Measurements from ENCODE around the gene P2RY8.

P2RY8 gene

DNA sequence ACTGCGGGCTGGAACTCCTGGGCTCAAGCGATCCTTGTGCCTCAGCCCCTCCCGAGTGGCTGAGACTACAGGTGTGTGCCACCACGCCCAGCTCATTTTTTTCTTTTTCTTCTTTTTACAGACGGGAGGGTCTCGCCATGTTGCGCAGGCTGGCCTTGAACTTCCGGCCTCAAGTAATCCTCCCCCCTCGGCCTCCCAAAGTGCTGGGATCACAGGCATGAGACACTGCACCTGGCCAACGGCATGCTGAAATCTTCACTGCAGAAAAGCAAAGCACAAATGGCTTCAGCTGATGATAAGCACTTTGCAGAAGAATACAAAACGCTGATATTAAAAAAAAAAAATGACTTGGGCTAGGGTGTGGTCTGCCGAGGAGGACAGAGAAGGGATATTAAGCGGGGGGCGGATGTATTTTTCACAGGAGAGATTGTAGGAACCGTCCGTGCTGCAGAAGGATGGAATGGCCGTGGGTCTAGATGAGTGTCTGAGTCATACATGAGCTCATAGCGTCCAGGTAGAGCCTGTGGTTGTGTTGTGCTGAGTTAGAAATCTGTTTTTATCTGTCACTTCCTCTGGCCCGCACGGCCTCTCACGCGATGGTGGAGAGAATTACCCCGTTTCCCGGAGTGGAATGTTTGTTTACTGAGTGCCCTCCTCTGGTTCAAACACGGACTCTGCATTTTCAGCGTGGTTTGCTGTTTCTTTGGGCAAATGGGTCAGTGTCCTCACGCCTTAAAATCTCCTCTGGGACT is 45.9 kb upstream of the P2RY8 start (continued):
- TF ChIP-seq, protein P1, sequence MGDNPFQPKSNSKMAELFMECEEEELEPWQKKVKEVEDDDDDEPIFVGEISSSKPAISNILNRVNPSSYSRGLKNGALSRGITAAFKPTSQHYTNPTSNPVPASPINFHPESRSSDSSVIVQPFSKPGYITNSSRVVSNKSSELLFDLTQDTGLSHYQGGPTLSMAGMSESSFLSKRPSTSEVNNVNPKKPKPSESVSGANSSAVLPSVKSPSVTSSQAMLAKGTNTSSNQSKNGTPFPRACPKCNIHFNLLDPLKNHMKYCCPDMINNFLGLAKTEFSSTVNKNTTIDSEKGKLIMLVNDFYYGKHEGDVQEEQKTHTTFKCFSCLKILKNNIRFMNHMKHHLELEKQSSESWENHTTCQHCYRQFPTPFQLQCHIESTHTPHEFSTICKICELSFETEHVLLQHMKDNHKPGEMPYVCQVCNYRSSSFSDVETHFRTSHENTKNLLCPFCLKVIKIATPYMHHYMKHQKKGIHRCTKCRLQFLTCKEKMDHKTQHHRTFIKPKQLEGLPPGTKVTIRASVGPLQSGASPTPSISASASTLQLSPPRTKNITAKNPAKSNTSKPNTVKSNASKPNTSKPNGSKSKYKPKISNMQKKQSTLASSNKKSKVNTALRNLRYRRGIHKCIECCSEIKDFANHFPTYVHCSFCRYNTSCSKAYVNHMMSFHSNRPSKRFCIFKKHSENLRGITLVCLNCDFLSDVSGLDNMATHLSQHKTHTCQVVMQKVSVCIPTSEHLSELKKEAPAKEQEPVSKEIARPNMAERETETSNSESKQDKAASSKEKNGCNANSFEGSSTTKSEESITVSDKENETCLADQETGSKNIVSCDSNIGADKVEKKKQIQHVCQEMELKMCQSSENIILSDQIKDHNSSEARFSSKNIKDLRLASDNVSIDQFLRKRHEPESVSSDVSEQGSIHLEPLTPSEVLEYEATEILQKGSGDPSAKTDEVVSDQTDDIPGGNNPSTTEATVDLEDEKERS (tag by site-specific recombination; IDR thresholded peaks at IDR 0.05): peak; percentile 29; the same call in 1 of the 2 replicates
- TF ChIP-seq ZNF202 (tag by site-specific recombination; IDR thresholded peaks at IDR 0.05; ENCODE audit: borderline replicate concordance): no peak
- TF ChIP-seq, protein P2, sequence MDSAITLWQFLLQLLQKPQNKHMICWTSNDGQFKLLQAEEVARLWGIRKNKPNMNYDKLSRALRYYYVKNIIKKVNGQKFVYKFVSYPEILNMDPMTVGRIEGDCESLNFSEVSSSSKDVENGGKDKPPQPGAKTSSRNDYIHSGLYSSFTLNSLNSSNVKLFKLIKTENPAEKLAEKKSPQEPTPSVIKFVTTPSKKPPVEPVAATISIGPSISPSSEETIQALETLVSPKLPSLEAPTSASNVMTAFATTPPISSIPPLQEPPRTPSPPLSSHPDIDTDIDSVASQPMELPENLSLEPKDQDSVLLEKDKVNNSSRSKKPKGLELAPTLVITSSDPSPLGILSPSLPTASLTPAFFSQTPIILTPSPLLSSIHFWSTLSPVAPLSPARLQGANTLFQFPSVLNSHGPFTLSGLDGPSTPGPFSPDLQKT (IDR thresholded peaks at IDR 0.05; ENCODE audit: borderline replicate concordance, low read depth, low read length): no peak
- TF ChIP-seq ZNF48 (tag by site-specific recombination; IDR thresholded peaks at IDR 0.05): no peak
- no peak for TF ChIP-seq HOXD13 (CRISPR knock-in tag; IDR thresholded peaks at IDR 0.05; ENCODE audit: borderline replicate concordance)
- TF ChIP-seq ZBTB8A (tag by site-specific recombination; IDR thresholded peaks at IDR 0.05): no peak
- TF ChIP-seq MEIS1 (CRISPR knock-in tag; IDR thresholded peaks at IDR 0.05; ENCODE audit: borderline replicate concordance): no peak
- 0 out of 2 replicates have a peak, but pooled peaks have one; percentile 29 for TF ChIP-seq ZNF394 (tag by site-specific recombination; IDR thresholded peaks at IDR 0.05; ENCODE audit: borderline replicate concordance)
- TF ChIP-seq ZNF211 (tag by site-specific recombination; IDR thresholded peaks at IDR 0.05; ENCODE audit: low read depth): no peak
- TF ChIP-seq ZNF350 (tag by site-specific recombination; IDR thresholded peaks at IDR 0.05): no peak
- TF ChIP-seq ZNF366 (tag by site-specific recombination; conservative IDR thresholded peaks at IDR 0.05): no peak
- no peak for TF ChIP-seq ZNF121 (tag by site-specific recombination; IDR thresholded peaks at IDR 0.05)
- no peak for TF ChIP-seq OVOL3 (tag by site-specific recombination; IDR thresholded peaks at IDR 0.05)
- TF ChIP-seq GFI1B (tag by site-specific recombination; IDR thresholded peaks at IDR 0.05): peak; percentile 83
- TF ChIP-seq ZNF248 (tag by site-specific recombination; IDR thresholded peaks at IDR 0.05): no peak
- no peak for TF ChIP-seq ZNF776 (tag by site-specific recombination; IDR thresholded peaks at IDR 0.05; ENCODE audit: borderline replicate concordance)
- TF ChIP-seq, protein P3, sequence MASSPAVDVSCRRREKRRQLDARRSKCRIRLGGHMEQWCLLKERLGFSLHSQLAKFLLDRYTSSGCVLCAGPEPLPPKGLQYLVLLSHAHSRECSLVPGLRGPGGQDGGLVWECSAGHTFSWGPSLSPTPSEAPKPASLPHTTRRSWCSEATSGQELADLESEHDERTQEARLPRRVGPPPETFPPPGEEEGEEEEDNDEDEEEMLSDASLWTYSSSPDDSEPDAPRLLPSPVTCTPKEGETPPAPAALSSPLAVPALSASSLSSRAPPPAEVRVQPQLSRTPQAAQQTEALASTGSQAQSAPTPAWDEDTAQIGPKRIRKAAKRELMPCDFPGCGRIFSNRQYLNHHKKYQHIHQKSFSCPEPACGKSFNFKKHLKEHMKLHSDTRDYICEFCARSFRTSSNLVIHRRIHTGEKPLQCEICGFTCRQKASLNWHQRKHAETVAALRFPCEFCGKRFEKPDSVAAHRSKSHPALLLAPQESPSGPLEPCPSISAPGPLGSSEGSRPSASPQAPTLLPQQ (tag by site-specific recombination; IDR thresholded peaks at IDR 0.05): 0 out of 2 replicates have a peak, but pooled peaks have one; percentile 28
- TF ChIP-seq ZNF558 (tag by site-specific recombination; IDR thresholded peaks at IDR 0.05): 0 out of 2 replicates have a peak, but pooled peaks have one; percentile 23
- TF ChIP-seq ZNF311 (tag by site-specific recombination; IDR thresholded peaks at IDR 0.05; ENCODE audit: borderline replicate concordance): no peak
- TF ChIP-seq, protein P4, sequence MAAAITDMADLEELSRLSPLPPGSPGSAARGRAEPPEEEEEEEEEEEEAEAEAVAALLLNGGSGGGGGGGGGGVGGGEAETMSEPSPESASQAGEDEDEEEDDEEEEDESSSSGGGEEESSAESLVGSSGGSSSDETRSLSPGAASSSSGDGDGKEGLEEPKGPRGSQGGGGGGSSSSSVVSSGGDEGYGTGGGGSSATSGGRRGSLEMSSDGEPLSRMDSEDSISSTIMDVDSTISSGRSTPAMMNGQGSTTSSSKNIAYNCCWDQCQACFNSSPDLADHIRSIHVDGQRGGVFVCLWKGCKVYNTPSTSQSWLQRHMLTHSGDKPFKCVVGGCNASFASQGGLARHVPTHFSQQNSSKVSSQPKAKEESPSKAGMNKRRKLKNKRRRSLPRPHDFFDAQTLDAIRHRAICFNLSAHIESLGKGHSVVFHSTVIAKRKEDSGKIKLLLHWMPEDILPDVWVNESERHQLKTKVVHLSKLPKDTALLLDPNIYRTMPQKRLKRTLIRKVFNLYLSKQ (tag by site-specific recombination; IDR thresholded peaks at IDR 0.05; ENCODE audit: borderline replicate concordance): no peak
- TF ChIP-seq, protein P5, sequence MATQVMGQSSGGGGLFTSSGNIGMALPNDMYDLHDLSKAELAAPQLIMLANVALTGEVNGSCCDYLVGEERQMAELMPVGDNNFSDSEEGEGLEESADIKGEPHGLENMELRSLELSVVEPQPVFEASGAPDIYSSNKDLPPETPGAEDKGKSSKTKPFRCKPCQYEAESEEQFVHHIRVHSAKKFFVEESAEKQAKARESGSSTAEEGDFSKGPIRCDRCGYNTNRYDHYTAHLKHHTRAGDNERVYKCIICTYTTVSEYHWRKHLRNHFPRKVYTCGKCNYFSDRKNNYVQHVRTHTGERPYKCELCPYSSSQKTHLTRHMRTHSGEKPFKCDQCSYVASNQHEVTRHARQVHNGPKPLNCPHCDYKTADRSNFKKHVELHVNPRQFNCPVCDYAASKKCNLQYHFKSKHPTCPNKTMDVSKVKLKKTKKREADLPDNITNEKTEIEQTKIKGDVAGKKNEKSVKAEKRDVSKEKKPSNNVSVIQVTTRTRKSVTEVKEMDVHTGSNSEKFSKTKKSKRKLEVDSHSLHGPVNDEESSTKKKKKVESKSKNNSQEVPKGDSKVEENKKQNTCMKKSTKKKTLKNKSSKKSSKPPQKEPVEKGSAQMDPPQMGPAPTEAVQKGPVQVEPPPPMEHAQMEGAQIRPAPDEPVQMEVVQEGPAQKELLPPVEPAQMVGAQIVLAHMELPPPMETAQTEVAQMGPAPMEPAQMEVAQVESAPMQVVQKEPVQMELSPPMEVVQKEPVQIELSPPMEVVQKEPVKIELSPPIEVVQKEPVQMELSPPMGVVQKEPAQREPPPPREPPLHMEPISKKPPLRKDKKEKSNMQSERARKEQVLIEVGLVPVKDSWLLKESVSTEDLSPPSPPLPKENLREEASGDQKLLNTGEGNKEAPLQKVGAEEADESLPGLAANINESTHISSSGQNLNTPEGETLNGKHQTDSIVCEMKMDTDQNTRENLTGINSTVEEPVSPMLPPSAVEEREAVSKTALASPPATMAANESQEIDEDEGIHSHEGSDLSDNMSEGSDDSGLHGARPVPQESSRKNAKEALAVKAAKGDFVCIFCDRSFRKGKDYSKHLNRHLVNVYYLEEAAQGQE (tag by site-specific recombination; IDR thresholded peaks at IDR 0.05): no peak
- TF ChIP-seq ZNF777 (tag by site-specific recombination; IDR thresholded peaks at IDR 0.05; ENCODE audit: borderline replicate concordance): no peak
- TF ChIP-seq KLF8 (tag by site-specific recombination; IDR thresholded peaks at IDR 0.05): 0 out of 2 replicates have a peak, but pooled peaks have one; percentile 65
- TF ChIP-seq, protein P6, sequence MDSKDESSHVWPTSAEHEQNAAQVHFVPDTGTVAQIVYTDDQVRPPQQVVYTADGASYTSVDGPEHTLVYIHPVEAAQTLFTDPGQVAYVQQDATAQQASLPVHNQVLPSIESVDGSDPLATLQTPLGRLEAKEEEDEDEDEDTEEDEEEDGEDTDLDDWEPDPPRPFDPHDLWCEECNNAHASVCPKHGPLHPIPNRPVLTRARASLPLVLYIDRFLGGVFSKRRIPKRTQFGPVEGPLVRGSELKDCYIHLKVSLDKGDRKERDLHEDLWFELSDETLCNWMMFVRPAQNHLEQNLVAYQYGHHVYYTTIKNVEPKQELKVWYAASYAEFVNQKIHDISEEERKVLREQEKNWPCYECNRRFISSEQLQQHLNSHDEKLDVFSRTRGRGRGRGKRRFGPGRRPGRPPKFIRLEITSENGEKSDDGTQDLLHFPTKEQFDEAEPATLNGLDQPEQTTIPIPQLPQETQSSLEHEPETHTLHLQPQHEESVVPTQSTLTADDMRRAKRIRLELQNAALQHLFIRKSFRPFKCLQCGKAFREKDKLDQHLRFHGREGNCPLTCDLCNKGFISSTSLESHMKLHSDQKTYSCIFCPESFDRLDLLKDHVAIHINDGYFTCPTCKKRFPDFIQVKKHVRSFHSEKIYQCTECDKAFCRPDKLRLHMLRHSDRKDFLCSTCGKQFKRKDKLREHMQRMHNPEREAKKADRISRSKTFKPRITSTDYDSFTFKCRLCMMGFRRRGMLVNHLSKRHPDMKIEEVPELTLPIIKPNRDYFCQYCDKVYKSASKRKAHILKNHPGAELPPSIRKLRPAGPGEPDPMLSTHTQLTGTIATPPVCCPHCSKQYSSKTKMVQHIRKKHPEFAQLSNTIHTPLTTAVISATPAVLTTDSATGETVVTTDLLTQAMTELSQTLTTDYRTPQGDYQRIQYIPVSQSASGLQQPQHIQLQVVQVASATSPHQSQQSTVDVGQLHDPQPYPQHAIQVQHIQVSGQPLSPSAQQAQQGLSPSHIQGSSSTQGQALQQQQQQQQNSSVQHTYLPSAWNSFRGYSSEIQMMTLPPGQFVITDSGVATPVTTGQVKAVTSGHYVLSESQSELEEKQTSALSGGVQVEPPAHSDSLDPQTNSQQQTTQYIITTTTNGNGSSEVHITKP (tag by site-specific recombination; IDR thresholded peaks at IDR 0.05): peak; percentile 92

All from HEK293 (cell line).